HepG2 (cell line): ENCODE data around the gene IP6K3. TPM values are rescaled to one million over a fixed set of nuclear protein-coding genes. Genes with fewer than 3 reads are reported as not detected.

ENCODE experiments used
- AKAP8 ChIP-seq: sonication (generic); formaldehyde crosslinking; IDR thresholded peaks from 2 replicates; pipeline ENCODE4 v1.5.1; 2020; ENCODE audit warnings: mild to moderate bottlenecking, missing genetic modification reagents
- PHF5A ChIP-seq: IDR thresholded peaks from one replicate; pipeline ENCODE4 v1.6.1; 2018; ENCODE audit warnings: low read depth, missing genetic modification reagents; ENCODE audit not compliant: unreplicated experiment
- SNRNP70 ChIP-seq: fragments of 200-400 bp; formaldehyde crosslinking; IDR thresholded peaks from 2 replicates; pipeline ENCODE4 v1.6.1; 2017; ENCODE audit warnings: mild to moderate bottlenecking, low read depth, low read length, moderate library complexity
- TBX3 ChIP-seq: fragments of 450-650 bp; IDR thresholded peaks from 2 replicates; pipeline ENCODE4 v1.6.1; 2017; ENCODE audit warnings: antibody characterized with exemption, mild to moderate bottlenecking, inconsistent platforms, borderline replicate concordance
- THAP11 ChIP-seq: IDR thresholded peaks from 2 replicates; pipeline ENCODE4 v1.6.1; 2016; ENCODE audit warnings: missing biosample characterization, missing genetic modification reagents
- ZBTB3 ChIP-seq: sonication (generic); formaldehyde crosslinking; IDR thresholded peaks from 2 replicates; pipeline ENCODE4 v1.4.0; 2020; ENCODE audit warnings: low read depth, mild to moderate bottlenecking, moderate library complexity, missing genetic modification reagents, borderline replicate concordance
- ZBTB4 ChIP-seq: sonication (generic); formaldehyde crosslinking; IDR thresholded peaks from 2 replicates; pipeline ENCODE4 v1.4.0; 2020; ENCODE audit warnings: missing genetic modification reagents, mild to moderate bottlenecking, borderline replicate concordance
- ZFP82 ChIP-seq: sonication (generic); formaldehyde crosslinking; IDR thresholded peaks from 2 replicates; pipeline ENCODE4 v1.5.1; 2020; ENCODE audit warnings: mild to moderate bottlenecking, missing genetic modification reagents, borderline replicate concordance
- ZNF614 ChIP-seq: IDR thresholded peaks from 2 replicates; pipeline ENCODE4 v1.6.1; 2018; ENCODE audit warnings: missing biosample characterization, missing genetic modification reagents, inconsistent platforms, borderline replicate concordance
- ZNF644 ChIP-seq: IDR thresholded peaks from 2 replicates; pipeline ENCODE4 v1.6.1; 2016; ENCODE audit warnings: low read depth
- polyA plus RNA-seq, 8 experiments: library from polyadenylated mRNA; depleted of rRNA in 3 of 8; stranded (reverse) in 7 of 8; unstranded in 1 of 8; fragments of >200 nt; fragmentation: Illumina TruSeq in 4 of 8; extraction: Trizol in 4 of 8; gene quantifications; 2 replicates each; pipeline versions ENCODE4 v1.2.1 to v1.2.3, GENCODE V29; 2011 to 2016; ENCODE audit warnings: low read depth in 4 of 8, missing spikeins in 1 of 8, mixed read lengths in 1 of 8; ENCODE audit not compliant: insufficient read depth in 1 of 8
- total RNA-seq, 5 experiments: library from RNA; depleted of rRNA; stranded (reverse); fragments of >200 nt; fragmentation: Illumina TruSeq; extraction: Trizol; gene quantifications; 2 replicates each; pipeline ENCODE4 v1.2.3, GENCODE V29; 2016; ENCODE audit warnings: low read depth in 1 of 5
- TF ChIP-seq, protein P1 (sequence below): sonication (generic); formaldehyde crosslinking; IDR thresholded peaks from 2 replicates; pipeline ENCODE4 v1.8.0; 2022; ENCODE audit warnings: mild to moderate bottlenecking, missing genetic modification reagents
- TF ChIP-seq, protein P2 (sequence below): sonication (generic); formaldehyde crosslinking; conservative IDR thresholded peaks from 2 replicates; pipeline ENCODE4 v1.4.0; 2020; ENCODE audit warnings: missing genetic modification reagents
- TF ChIP-seq, protein P3 (sequence below): sonication (generic); formaldehyde crosslinking; IDR thresholded peaks from 2 replicates; pipeline ENCODE4 v1.4.0; 2020; ENCODE audit warnings: mild to moderate bottlenecking, low read depth, missing genetic modification reagents
- TF ChIP-seq, protein P4 (sequence below): sonication (generic); formaldehyde crosslinking; IDR thresholded peaks from 2 replicates; pipeline ENCODE4 v1.9.0; 2022; ENCODE audit warnings: low read depth, missing genetic modification reagents
- TF ChIP-seq, protein P5 (sequence below): sonication (generic); formaldehyde crosslinking; IDR thresholded peaks from 2 replicates; pipeline ENCODE4 v1.4.0; 2020; ENCODE audit warnings: mild to moderate bottlenecking, missing genetic modification reagents

Gene IP6K3
- total and polyA plus RNA-seq, 2 of the 13 experiments (the other 11 are each of a cell fraction or from before 2014, with no cell fraction given) = 0.11 to 0.18 TPM

DNA sequence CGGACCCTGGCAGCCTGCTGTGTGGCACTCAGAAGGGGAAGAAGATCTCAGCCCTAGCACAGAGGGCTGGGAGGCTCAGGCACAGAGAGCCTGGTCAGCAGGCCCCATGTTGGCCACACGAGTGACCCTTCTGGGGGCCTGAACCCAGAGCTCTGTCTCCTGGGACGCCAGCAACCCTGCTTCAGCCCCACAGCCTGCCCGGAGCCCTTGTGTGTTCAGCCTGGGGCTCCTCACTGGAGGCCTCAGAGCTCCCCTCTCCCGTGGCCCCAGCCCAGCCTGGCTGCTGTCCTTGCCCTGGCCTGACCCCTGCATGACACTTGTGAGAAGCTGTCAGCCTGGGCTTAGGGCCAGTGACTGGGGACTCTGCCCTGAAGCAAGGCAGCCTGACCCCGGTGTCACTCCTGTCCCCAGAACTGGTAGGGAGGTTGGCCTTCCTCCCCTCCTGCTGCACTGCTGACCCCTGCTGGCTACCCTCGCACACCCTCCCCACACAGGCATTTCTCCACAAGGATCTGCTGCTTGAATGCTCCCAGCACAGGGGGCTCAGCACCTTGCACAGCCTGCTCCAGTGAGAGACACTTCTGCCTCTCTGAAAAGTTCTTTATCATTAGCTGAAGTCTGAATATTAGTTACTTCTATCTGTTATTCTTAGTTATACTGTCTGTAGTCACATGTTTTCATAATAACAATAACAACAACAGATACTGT lies 15.4 kb upstream of the IP6K3 start (continued):
- TF ChIP-seq ZNF614 (CRISPR knock-in tag) (peak; percentile 76; the same call in 1 of the 2 replicates), THAP11 (peak; percentile 73), AKAP8 (CRISPR knock-in tag) (0 out of 2 replicates have a peak, but pooled peaks have one; percentile 46), ZFP82 (CRISPR knock-in tag) (no peak), ZBTB4 (CRISPR knock-in tag) (peak; percentile 29; the same call in 1 of the 2 replicates), ZBTB3 (no peak), SNRNP70 (no peak), PHF5A (peak; percentile 61), ZNF644 (peak; percentile 26; the same call in 1 of the 2 replicates), TBX3 (0 out of 2 replicates have a peak, but pooled peaks have one; percentile 16)
- TF ChIP-seq, protein P1, sequence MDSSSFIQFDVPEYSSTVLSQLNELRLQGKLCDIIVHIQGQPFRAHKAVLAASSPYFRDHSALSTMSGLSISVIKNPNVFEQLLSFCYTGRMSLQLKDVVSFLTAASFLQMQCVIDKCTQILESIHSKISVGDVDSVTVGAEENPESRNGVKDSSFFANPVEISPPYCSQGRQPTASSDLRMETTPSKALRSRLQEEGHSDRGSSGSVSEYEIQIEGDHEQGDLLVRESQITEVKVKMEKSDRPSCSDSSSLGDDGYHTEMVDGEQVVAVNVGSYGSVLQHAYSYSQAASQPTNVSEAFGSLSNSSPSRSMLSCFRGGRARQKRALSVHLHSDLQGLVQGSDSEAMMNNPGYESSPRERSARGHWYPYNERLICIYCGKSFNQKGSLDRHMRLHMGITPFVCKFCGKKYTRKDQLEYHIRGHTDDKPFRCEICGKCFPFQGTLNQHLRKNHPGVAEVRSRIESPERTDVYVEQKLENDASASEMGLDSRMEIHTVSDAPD (CRISPR knock-in tag) = no peak
- TF ChIP-seq, protein P2, sequence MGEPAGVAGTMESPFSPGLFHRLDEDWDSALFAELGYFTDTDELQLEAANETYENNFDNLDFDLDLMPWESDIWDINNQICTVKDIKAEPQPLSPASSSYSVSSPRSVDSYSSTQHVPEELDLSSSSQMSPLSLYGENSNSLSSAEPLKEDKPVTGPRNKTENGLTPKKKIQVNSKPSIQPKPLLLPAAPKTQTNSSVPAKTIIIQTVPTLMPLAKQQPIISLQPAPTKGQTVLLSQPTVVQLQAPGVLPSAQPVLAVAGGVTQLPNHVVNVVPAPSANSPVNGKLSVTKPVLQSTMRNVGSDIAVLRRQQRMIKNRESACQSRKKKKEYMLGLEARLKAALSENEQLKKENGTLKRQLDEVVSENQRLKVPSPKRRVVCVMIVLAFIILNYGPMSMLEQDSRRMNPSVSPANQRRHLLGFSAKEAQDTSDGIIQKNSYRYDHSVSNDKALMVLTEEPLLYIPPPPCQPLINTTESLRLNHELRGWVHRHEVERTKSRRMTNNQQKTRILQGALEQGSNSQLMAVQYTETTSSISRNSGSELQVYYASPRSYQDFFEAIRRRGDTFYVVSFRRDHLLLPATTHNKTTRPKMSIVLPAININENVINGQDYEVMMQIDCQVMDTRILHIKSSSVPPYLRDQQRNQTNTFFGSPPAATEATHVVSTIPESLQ (CRISPR knock-in tag) = no peak
- TF ChIP-seq, protein P3, sequence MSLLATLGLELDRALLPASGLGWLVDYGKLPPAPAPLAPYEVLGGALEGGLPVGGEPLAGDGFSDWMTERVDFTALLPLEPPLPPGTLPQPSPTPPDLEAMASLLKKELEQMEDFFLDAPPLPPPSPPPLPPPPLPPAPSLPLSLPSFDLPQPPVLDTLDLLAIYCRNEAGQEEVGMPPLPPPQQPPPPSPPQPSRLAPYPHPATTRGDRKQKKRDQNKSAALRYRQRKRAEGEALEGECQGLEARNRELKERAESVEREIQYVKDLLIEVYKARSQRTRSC (CRISPR knock-in tag) = no peak
- TF ChIP-seq, protein P4, sequence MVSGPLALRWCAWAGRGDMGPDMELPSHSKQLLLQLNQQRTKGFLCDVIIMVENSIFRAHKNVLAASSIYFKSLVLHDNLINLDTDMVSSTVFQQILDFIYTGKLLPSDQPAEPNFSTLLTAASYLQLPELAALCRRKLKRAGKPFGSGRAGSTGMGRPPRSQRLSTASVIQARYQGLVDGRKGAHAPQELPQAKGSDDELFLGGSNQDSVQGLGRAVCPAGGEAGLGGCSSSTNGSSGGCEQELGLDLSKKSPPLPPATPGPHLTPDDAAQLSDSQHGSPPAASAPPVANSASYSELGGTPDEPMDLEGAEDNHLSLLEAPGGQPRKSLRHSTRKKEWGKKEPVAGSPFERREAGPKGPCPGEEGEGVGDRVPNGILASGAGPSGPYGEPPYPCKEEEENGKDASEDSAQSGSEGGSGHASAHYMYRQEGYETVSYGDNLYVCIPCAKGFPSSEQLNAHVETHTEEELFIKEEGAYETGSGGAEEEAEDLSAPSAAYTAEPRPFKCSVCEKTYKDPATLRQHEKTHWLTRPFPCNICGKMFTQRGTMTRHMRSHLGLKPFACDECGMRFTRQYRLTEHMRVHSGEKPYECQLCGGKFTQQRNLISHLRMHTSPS = peak; percentile 75; the same call in 1 of the 2 replicates
- TF ChIP-seq, protein P5, sequence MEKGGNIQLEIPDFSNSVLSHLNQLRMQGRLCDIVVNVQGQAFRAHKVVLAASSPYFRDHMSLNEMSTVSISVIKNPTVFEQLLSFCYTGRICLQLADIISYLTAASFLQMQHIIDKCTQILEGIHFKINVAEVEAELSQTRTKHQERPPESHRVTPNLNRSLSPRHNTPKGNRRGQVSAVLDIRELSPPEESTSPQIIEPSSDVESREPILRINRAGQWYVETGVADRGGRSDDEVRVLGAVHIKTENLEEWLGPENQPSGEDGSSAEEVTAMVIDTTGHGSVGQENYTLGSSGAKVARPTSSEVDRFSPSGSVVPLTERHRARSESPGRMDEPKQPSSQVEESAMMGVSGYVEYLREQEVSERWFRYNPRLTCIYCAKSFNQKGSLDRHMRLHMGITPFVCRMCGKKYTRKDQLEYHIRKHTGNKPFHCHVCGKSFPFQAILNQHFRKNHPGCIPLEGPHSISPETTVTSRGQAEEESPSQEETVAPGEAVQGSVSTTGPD (CRISPR knock-in tag) = no peak
